Frontal cortex (tissue), 4 donors: ENCODE data around the gene BNIPL. TPM values are rescaled to one million over a fixed set of nuclear protein-coding genes. Genes with fewer than 3 reads are reported as not detected.

Source experiments
- DNase-seq, 2 donors: peaks; one replicate each; pipeline ENCODE4 v3.0.0; 2012; ENCODE audit warnings: low spot score in 2 of 2
- FAIRE-seq: peaks from 2 replicates; lab custom pipeline; 2012; peaks lifted over from hg19 to GRCh38; lab: Jason Lieb, UNC
- total RNA-seq: library from RNA; depleted of rRNA; stranded (reverse); fragments of >200 nt; gene quantifications from one replicate; pipeline ENCODE4 v1.2.3, GENCODE V29; 2014
- donor health status: control.
- donor health status: control.
- donor health status: control.

Gene BNIPL
- under 0.01 TPM for total RNA-seq

- no peak for FAIRE-seq
- no peak for DNase-seq
Observed at GRCh38 chr1:151036356-151036755, at the start of gene BNIPL. Gene BNIPL (plus strand): TSS chr1:151036586. CDS start chr1:151036726, 140 bp downstream.

GRCh38 chr1:150987924-150988323, 48.5 kb upstream of the BNIPL start:
- no peak for FAIRE-seq
- no peak for DNase-seq

GRCh38 chr1:150992626-150993025, 43.8 kb upstream of the BNIPL start:
- DNase-seq (no peak), FAIRE-seq (no peak)

GRCh38 chr1:150994248-150994647, 42.1 kb upstream of the BNIPL start:
- DNase-seq, result no peak
- no peak for FAIRE-seq

GRCh38 chr1:150995460-150995859, 40.9 kb upstream of the BNIPL start:
- FAIRE-seq (no peak), DNase-seq (no peak)

- FAIRE-seq (no peak), DNase-seq (no peak)
Observed at GRCh38 chr1:150995896-150996295, 40.5 kb upstream of the BNIPL start.

GRCh38 chr1:150997126-150997872, 39.1 kb upstream of the BNIPL start:
- DNase-seq (no peak), FAIRE-seq (no peak)

- FAIRE-seq (no peak), DNase-seq (no peak)
Observed at GRCh38 chr1:150997949-150998348, 38.4 kb upstream of the BNIPL start.

GRCh38 chr1:150999051-150999674, 37.2 kb upstream of the BNIPL start:
- FAIRE-seq (no peak), DNase-seq (no peak)

- FAIRE-seq, result no peak
- no peak for DNase-seq
Observed at GRCh38 chr1:150999926-151000325, 36.5 kb upstream of the BNIPL start.

- DNase-seq (no peak), FAIRE-seq (no peak)
Observed at GRCh38 chr1:151000408-151000807, 36.0 kb upstream of the BNIPL start.

- DNase-seq (no peak), FAIRE-seq (no peak)
Observed at GRCh38 chr1:151001602-151002001, 34.8 kb upstream of the BNIPL start.

- DNase-seq (no peak), FAIRE-seq (no peak)
Observed at GRCh38 chr1:151002051-151002450, 34.3 kb upstream of the BNIPL start.

- FAIRE-seq (no peak), DNase-seq (no peak)
Observed at GRCh38 chr1:151002611-151003010, 33.8 kb upstream of the BNIPL start.

GRCh38 chr1:151003180-151003579, 33.2 kb upstream of the BNIPL start:
- FAIRE-seq, result no peak

GRCh38 chr1:151005729-151006319, 30.6 kb upstream of the BNIPL start:
- no peak for FAIRE-seq
- no peak for DNase-seq

More at GRCh38 chr1:151003180-151003579, 33.2 kb upstream of the BNIPL start:
- no peak for DNase-seq

GRCh38 chr1:151006327-151007052, 29.9 kb upstream of the BNIPL start, which contains the start of gene MINDY1:
Gene MINDY1 (minus strand): TSS chr1:151006902. CDS start chr1:151002617, 4,285 bp downstream.
- DNase-seq (peak; percentile 74), FAIRE-seq (no peak)

GRCh38 chr1:151007853-151008243, 28.5 kb upstream of the BNIPL start:
- DNase-seq (no peak), FAIRE-seq (no peak)

- DNase-seq (peak; percentile 91 to 97), FAIRE-seq (no peak)
Observed at GRCh38 chr1:151008244-151009205, 27.9 kb upstream of the BNIPL start, which contains the start of gene PRUNE1. Gene PRUNE1 (plus strand): TSS chr1:151008449. CDS start chr1:151008633, 184 bp downstream.
